Fibroblast of lung (primary cell): ENCODE measurements around the gene ZSCAN16.

ENCODE experiments used
- CTCF ChIP-seq, 2 donors: IDR thresholded peaks in 1 of 2; conservative IDR thresholded peaks in 1 of 2; 1 replicate in 1 of 2; 2 replicates in 1 of 2; pipeline ENCODE4 v1.5.1; 2011 to 2012; ENCODE audit warnings: low read length in 2 of 2, control low read depth in 1 of 2, inconsistent platforms in 1 of 2, low read depth in 1 of 2, mild to moderate bottlenecking in 1 of 2
- EZH2 ChIP-seq: IDR thresholded peaks from 2 replicates; pipeline ENCODE4 v1.5.1; 2012; ENCODE audit warnings: low read length, control low read depth, mild to moderate bottlenecking; ENCODE audit errors: missing control alignments

GRCh38 chr6:28089054-28089453 lies 35.4 kb upstream of the ZSCAN16 start:
- TF ChIP-seq CTCF (conservative IDR thresholded peaks at IDR 0.05 in 1 of 2, IDR thresholded peaks at IDR 0.05 in 1 of 2; ENCODE audit: low read depth in 1 of 2, low read length in 2 of 2) (no peak), EZH2 (no peak)
